Smooth muscle cell of the brain vasculature (primary cell): Measurements from ENCODE around the gene KLHDC2.
"Not testable (repeated sequence)": the region's sequence is repeated elsewhere in the genome, so short reads cannot be mapped to it uniquely, and the experiment has no call there.

ENCODE experiments used
- DNase-seq: peaks from one replicate; pipeline ENCODE4 v3.0.0-alpha.2; 2012; ENCODE audit warnings: low read depth, low spot score

Gene KLHDC2, protein sequence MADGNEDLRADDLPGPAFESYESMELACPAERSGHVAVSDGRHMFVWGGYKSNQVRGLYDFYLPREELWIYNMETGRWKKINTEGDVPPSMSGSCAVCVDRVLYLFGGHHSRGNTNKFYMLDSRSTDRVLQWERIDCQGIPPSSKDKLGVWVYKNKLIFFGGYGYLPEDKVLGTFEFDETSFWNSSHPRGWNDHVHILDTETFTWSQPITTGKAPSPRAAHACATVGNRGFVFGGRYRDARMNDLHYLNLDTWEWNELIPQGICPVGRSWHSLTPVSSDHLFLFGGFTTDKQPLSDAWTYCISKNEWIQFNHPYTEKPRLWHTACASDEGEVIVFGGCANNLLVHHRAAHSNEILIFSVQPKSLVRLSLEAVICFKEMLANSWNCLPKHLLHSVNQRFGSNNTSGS

DNA sequence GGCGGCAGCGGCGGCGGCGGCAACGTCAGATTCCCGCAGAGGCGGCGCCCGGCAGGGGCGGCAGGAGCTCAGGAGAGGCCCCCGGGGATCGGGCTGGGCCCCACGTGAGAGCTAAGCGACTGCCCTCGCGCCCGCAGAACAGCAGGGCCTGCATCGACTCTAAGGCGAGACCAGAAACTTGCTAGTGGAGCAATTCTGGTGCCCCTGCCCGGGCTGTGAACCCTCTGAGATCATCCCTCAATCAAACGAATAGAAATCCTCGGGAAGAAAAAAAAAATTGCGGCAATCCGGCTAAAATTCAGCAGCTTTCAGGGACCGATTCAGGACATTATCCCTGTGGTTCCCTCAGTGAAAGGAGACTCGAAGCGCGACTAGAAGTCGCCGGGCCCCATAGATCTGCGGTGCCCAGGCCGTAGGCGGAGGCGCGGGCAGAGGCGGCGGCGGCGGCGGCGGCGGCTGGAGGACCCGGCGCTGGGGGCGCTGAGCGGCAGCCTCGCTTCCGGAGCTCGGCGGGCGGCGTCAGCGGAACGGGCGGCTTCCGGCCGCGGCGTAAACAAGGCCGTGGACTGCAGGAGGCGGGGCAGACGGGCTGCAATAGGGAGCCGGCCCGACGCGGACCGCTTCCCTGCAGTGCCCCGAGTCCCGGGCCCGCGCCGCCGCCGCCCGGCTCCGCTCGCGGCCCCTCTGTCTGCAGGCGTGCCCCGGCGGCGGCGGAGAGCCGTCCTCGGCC, at the start of gene KLHDC2:
KLHDC2 (plus strand) TSS at position 583 of the 730 bp plus-strand sequence. CDS start 316 bp downstream, outside the sequence.
- DNase-seq = peak; percentile 62

DNA sequence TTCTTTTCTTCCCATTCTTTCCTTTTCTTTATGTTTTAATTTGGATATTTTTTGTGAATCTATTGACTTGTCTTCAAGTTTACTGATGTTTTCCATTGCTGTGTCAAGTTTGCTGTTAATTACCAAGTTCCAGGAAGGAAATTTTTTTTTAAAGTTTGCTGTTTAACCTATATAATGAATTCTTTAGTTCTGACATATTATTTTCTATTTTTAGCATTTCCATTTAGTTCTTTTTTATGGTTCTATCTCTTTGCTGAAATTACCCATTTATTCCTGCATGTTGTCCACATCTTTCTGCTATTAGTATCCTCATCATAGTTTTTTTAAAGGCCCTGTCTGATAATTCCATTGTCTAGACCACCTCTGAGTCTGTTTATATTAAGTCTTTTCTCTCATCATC, 47.2 kb upstream of the KLHDC2 start:
- DNase-seq = no peak

DNA sequence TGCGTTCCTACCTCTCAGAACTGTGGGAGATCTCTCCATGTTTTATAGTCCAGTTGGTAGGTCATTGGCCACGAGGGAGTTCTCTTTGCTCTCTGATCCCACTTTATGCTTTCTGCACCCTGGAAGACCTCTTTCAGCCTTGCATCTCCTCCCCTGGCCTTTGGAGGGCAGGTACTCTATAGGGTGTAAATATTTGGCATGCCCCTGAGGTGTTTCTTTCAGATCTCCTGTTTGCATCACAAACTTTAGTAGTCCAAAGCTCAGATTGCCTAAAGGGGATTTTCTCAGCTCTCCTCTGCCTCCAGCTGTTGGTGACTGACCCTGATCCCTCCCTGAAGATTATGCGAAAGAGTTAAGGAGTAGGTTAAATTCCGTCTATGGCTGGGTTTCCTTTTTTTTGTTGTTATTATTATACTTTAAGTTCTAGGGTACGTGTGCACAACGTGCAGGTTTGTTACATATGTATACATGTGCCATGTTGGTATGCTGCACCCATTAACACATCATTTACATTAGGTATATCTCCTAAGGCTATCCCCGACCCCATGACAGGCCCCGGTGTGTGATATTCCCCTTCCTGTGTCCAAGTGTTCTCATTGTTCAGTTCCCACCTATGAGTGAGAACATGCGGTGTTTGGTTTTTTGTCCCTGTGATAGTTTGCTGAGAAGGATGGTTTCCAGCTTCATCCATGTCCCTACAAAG, 46.1 kb upstream of the KLHDC2 start:
- DNase-seq = not testable (repeated sequence)

DNA sequence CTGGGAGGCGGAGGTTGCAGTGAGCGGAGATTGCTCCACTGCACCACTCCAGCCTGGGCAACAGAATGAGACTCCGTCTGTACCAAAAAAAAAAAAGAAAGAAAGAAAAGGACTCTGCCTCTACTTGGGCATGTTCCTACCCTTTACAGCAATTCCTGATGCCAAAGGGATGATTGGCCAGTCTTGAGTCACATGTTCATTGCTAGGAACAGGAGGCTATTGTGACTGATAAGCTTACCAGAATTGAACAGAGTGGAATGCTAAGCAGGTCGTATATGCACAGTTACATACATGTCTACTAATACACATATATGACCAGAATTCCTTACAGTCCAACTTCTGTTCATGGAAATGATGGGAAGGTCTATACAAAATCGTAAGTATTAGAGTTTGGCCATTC, 40.8 kb upstream of the KLHDC2 start:
- DNase-seq = no peak

DNA sequence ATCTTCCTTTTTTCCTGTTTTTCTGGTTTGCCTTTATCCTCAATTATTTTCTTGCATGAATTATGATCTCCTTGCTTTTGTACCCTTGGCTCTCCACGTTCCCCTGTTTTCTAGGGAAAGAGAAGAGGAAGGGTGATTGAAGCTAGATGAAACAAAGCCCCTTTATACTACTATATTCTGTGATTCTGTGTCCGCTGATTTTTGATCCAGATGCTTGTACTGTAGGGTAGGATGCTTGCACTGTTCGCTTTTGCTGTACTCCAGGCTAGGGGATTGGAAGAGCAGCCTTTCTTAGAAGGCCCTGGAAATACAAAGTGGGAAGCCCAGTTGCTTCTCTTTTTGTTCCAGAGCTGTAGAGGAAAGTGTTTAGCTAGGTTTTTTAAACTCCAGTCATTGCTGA, 35.1 kb upstream of the KLHDC2 start:
- DNase-seq = no peak

DNA sequence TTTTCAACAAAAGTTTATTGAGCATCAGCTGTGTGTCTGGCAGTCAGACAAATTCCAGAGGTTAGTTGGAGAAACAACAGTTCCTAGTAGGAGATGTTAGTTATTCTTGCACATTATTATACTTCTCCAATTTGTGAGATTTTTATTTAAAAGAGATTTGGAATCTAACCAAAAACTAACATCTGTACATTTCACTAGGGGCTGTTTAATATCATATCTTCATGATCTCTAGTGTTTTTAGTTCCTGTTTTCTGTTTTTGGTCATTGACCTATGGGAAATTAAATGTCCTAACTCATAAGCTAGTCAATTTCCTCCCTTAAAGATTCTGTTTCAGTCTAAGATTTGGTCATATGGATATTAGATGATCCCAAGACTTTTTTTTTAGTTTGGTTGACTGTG, 34.1 kb upstream of the KLHDC2 start:
- no peak for DNase-seq

DNA sequence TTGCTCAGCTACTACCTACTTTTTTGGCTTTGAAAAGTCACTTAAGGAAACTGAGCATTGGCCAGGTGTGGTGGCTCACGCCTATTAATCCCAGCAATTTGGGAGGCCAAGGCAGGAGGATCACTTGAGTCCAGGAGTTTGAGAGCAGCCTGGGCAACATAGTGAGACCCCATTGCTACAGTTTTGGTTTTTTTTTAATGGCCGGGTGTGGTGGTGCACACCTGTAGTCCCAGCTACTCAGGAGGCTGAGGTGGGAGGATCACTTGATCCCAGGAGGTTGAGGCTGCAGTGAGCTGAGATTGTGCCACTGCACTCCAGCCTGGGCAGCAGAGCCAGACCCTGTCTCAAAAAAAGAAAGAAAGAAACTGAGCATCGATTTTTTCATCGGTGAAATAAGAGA, 32.3 kb upstream of the KLHDC2 start:
- not testable (repeated sequence) for DNase-seq

DNA sequence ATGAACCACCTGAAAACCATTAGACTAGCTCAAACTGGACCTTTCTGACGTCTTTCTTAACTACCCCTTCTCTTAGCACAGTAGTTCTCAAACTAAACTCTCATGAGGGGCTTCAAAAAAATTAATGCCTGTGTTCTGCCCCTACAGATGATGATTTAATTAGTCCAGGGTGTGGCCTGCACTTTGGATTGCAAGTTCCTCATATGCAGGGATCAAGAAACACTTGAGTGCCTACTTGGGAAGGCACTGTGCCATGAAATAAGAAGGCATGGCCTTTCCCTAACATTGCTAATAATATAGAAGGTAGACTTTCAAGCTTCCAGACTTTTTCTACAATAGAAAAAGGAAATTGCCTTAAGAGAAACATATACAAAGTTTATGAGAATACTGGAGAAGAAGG, 22.8 kb upstream of the KLHDC2 start:
- DNase-seq = no peak

DNA sequence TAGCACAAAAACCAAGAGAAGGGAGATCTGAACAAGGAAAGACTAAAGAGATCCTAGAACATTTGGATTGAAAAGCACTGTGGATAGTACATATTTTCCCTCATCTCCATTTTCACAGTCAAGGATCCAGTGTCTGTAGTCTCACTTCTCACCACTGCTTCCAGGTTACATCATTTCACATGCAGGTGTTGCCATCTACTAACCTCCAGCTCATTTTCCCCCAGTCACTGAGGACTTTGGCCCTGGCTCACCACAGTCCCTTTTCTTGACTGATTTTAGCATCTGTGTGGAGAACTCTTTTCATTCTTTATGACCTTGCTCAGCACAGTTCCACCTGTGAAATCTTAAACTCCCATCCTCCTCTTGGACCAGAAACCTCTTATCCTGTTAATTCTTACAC, 21.5 kb upstream of the KLHDC2 start:
- not testable (repeated sequence) for DNase-seq

DNA sequence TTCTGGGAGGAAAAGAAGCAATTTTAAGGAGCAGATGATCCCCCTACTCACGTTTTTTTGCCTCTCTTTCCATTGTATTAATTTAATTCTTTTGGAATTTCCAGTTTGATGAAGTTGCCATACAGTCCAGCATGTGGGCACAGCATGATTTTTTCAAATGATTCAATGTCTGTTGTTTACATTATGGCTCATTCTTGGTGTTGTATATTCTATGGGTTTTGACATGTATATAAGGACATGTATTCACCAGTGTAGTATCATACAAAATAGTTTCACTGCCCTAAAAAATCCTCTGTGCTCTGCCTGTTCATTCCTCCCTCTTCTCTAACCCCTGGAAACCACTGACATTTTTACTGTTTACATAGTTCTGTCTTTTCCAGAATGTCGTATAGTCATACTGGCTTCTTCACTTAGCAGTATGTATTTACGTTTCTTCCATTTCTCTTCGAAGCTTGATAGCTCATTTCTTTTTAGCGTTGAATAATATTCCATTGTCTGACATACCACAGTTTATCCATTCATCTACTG, 13.3 kb upstream of the KLHDC2 start:
- no peak for DNase-seq

DNA sequence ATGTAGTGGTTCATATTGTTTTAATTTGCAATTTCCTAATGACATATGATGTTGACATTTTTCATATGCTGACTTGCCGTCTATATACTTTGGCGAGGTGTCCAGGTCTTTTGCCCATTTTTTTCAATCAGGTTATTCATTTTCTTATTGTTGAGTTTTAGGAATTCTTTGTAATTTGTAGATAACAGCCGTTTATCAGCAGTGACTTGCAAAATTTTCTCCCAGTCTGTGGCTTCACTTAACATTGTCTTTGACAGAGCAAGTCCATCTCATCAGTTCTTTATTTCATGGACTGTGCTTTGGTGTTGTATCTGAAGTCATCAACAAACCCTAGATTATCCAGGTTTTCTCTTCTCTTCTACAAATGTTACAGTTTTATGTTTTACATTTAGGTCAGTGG, 12.6 kb upstream of the KLHDC2 start:
- no peak for DNase-seq

DNA sequence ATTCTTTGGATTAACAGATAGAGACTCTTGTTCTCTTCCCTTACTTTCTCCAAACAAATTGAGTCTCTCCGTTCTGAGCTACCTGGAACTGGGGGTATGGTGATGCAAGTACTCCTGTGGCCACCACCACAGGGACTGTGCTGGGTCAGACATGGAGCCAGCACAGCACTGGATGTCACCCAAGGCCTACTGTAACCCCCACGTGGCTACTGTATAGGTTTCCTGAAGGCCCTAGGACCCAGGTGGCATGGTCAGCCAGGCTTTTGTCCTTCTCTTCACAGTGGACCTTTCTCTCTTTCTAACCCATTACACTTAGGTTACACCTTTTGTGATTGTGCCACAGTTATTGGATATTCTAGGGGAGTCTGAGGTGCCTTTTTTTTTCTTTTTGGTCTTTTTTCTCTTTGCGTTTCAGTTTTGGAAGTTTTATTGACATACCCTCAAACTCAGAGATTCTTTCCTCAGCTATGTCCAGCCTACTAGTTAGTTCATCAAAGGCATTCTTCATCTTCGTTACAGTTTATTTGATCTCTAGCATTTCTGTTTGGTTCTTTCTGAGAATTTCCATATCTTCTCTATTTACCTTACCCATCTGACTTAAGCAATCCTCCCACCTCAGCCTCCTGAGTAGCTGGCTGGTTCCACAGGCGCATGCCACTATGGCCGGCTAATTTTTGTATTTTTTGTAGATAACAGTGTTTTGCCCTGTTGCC, 6.0 kb upstream of the KLHDC2 start:
- no peak for DNase-seq

DNA sequence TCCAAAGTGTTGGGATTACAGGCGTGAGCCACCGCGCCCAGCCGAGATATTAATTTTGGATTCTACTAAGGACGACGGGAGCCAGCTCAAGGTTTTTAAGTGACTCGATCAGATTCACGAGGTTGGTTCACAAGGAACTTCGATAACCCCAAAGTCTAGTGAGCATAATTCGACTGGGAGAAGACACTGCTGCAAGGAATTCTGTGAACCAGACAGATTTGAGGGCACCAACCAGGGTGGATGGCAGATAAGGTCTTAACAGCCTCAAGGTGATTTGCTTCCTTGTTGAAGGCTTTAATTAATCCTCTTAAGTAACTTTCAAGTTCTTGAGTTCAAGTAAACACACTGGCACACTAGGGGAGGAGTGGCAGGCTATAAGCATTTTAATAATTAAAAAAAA, 1.1 kb upstream of the KLHDC2 start:
- DNase-seq = no peak

DNA sequence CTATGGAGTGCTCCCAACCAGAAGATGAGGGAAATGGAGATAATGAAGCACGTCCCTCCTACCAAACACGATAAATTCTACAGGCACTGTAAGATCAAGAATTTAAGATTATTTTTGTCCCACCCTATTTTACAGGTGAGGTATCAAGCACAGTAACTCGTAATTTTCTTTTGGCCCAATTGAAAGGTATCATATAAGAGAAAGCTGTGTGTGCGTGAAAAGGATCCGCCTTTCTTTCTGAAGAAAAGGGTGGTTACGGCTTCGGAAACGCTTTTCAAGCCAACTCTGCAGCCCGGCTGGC, 733 bp upstream of the KLHDC2 start:
- no peak for DNase-seq

DNA sequence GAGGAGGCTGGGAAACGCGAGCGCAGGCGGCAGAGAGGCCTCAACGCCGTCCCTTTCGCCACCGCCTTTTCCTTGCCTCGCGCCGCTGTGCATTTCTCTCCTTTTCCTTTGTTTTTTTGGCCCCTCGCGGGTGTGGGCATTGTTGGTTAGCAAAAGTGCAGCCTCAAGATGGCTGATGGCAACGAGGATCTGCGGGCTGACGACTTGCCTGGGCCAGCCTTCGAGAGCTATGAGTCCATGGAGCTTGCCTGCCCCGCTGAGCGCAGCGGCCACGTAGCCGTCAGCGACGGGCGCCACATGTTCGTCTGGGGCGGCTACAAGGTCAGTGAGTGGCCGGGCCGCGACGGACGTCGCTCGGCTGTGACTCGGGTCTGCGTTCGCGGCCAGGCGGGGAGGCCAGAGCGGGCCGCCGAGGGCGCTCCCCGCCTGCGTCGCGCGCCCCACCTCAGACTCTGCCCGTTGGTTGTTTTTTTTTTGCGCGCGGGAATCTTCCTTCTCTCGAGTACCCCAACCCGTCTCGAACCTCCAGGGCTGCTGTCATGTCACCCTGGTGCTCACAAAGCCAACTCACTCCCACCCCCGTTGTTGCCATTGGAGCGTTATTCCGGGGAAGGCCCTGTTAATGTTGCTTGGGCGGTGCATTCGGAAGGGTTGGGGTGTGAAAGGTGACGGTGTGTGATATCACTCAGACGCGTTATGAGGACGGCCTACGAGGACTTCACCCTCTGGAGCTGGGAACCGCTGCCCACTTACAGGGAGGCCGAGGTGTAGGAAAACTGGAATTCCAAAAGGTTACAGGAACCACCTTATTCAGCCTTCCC, 558 bp downstream of the KLHDC2 start:
- DNase-seq = peak; percentile 7

DNA sequence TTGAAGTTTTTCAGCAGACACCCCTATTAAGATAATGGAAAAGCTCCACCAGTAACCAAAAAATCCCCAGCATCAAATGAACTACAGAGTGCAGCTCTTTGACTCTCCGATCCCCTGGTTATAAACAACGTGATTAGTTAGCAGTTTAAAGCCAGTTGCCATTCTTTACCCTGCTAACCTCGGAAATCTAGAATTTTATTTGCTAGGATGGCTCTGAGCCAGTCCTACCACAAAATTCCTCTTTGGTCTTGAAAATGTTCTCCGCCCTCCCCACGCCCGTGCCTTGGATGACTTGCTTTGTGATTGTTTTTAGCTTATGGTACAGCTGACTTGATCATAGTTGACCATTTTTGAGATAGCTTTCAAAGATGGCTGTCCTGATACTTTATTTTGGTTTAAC, 1.2 kb downstream of the KLHDC2 start:
- no peak for DNase-seq

DNA sequence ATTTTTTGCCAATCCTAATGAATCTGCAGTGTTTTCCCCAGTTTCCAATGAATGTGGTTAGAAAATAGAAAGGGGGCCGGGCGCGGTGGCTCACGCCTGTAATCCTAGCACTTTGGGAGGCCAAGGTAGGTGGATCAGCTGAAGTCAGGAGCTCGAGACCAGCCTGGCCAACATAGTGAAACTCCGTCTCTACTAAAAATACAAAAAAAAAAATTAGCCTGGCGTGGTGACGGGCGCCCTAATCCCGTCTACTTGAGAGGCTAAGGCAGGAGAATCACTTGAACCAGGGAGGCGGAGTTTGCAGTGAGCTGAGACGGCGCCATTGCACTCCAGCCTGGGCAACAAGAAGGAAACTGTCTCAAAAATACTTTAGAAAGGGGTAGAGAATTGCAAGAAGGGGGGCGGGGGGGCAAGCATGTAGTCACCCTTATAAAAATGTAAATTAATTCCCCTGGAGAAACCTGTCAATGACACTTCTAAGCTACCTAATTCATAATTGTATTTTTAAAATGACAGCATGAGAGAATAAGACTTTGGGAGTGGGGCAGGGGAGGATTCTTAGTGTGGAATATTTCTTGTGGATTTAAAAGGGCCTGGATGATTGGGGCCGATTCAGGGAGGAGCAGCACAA, 1.7 kb downstream of the KLHDC2 start:
- no peak for DNase-seq

DNA sequence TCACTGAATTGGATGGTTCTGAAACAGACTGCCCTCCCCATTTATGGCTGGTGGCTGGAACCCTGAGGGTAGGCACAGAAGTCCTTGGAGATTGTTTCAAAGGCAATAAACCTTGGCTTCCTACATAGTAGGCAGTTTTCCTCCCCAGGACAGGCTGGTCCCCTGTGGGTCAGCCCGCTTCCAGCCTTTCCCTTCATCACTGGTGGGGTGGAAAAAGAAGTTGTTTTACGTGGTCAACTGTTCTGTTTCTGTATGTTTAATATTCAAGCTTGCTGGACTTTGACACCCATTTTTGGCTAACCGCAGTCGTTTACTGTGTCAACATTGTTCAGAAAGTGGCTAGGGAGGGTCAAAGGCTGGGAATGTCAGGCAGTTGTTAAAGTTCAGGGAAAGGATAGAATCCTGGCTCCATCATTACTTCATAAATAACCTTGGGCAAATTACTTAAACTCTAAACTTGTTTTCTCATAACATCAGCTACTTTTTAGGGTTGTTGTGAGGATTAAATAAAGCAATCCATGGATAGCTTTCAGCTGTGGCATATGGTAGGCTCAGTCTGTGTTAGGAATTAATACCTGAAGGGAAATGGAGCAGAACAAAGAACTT, 2.4 kb downstream of the KLHDC2 start:
- no peak for DNase-seq

DNA sequence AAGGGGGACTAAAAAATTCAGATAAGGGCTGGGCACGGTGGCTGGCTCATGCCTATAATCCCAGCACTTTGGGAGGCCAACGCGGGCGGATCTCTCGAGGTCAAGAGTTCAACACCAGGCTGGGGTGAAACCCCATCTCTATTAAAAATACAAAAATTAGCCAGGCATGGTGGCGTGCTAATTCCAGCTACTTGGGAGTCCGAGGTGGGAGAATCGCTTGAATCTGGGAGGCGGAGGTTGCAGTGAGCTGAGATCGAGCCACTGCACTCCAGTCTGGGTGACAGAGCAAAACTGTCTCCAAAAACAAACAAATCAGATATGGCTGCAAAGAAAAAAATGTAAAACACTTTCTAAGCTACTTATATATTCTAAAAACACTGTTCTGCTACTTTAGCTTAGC, 3.7 kb downstream of the KLHDC2 start:
- not testable (repeated sequence) for DNase-seq

DNA sequence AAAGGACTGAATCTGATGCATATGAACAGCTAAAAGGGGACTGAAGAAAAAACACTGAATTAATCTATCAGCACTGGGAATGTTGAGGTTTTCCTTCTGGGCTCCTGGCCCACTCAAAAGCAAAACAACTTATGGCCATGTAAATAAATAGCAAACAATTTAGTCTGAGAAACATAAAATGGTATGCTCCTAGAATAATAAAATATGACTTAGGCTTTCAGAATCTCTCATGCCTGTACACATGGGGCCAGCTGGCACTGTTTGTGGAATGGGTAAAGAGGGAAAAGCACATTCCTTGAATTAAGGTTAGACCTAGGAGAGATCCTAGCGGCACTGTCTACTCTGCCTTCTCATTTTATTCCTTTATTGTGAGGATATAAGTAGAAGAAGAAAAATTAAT, 6.2 kb downstream of the KLHDC2 start:
- DNase-seq = no peak
